Gastrocnemius medialis (tissue), 4 donors: ENCODE measurements around the gene CRX. TPM values are rescaled to one million over a fixed set of nuclear protein-coding genes. Genes with fewer than 3 reads are reported as not detected.
"Not testable (repeated sequence)": the region's sequence is repeated elsewhere in the genome, so short reads cannot be mapped to it uniquely, and the experiment has no call there.

Experiments
- ATAC-seq, 2 donors: fragments of 150-250 bp; one replicate each; pipeline ENCODE4 v1.9.1; 2016
- DNase-seq, 2 donors: peaks; one replicate each; pipeline ENCODE4 v3.0.0-alpha.2; 2019
- H3K27ac ChIP-seq, 4 donors: fragments of 200-600 bp; sonication (generic); 1 replicate in 1 of 4; 2 replicates in 3 of 4; pipeline ENCODE4 v1.5.1; 2016 to 2018; ENCODE audit warnings: mild to moderate bottlenecking in 2 of 4, moderate library complexity in 1 of 4
- H3K27me3 ChIP-seq, 3 donors: fragments of 200-600 bp; sonication (generic) in 2 of 3; 1 replicate in 1 of 3; 2 replicates in 2 of 3; pipeline versions ENCODE4 v1.5.1 to v1.6.0; 2016 to 2019; ENCODE audit warnings: mild to moderate bottlenecking in 1 of 3, moderate library complexity in 1 of 3
- H3K36me3 ChIP-seq, 2 donors: fragments of 200-600 bp; sonication (generic) in 1 of 2; one replicate each; pipeline ENCODE4 v1.5.1; 2017 to 2018
- H3K4me1 ChIP-seq, 2 donors: fragments of 200-600 bp; sonication (generic) in 1 of 2; one replicate each; pipeline ENCODE4 v1.5.1; 2016 to 2017; ENCODE audit warnings: mild to moderate bottlenecking in 2 of 2
- H3K4me3 ChIP-seq, 4 donors: fragments of 200-600 bp; sonication (generic) in 3 of 4; 1 replicate in 1 of 4; 2 replicates in 3 of 4; pipeline ENCODE4 v1.5.1; 2016 to 2019; ENCODE audit warnings: mild to moderate bottlenecking in 2 of 4
- H3K9me3 ChIP-seq, 3 donors: fragments of 200-600 bp; sonication (generic) in 2 of 3; 1 replicate in 1 of 3; 2 replicates in 2 of 3; pipeline ENCODE4 v1.5.1; 2016 to 2019
- CTCF ChIP-seq, 5 experiments: fragments of 450-650 bp in 3 of 5; fragments of 200-600 bp in 2 of 5; sonication (generic) in 2 of 5; IDR thresholded peaks in 4 of 5; conservative IDR thresholded peaks in 1 of 5; 1 replicate in 4 of 5; 2 replicates in 1 of 5; pipeline ENCODE4 v1.5.1; 2016 to 2019; ENCODE audit warnings: antibody characterized with exemption in 5 of 5, mild to moderate bottlenecking in 3 of 5, moderate library complexity in 3 of 5
- POLR2A ChIP-seq, 2 donors: fragments of 450-650 bp; IDR thresholded peaks; one replicate each; pipeline ENCODE4 v1.6.1; 2017; ENCODE audit warnings: antibody characterized with exemption in 2 of 2, mild to moderate bottlenecking in 2 of 2, moderate library complexity in 2 of 2
- in situ Hi-C, 4 donors: fragments of 200-750 bp; cut with MboI; loops; one replicate each; pipeline versions ENCODE4 v1.15.0 to v1.8.0; 2017; ENCODE audit warnings: low sequenced_read_pairs in 4 of 4
- intact Hi-C: fragments of 100-400 bp; cut with DNase I; formaldehyde crosslinking; loops from one replicate; pipeline ENCODE4 v1.15.1; 2023; ENCODE audit warnings: low total_unique reads
- total RNA-seq, 4 donors: library from RNA; depleted of rRNA; stranded (reverse); fragments of >200 nt; gene quantifications; one replicate each; pipeline versions ENCODE4 v1.1.0 to v1.2.3, GENCODE V29; 2016

CRX gene
- total RNA-seq, 4 donors from 2014 or later = not detected

GRCh38 chr19:47786566-47786965 lies 35.2 kb upstream of the CRX start:
- DNase-seq (peak; percentile 64 to 85), ATAC-seq (peak; percentile 93 to 97)
- Histone ChIP-seq H3K36me3 (peaks cover 0 to 33% of the 10 kb centered on the region in 2 donors), H3K27me3 (no peaks in the 10 kb centered on the region), H3K9me3 (no peaks in the 10 kb centered on the region), H3K4me3 (no peak overlapping the region), H3K27ac (peak overlapping the region; percentile 58 to 81 (median 74)), H3K4me1 (peaks cover 29 to 32% of the 10 kb centered on the region in 2 donors)
- intact Hi-C loops (no loop called here), in situ Hi-C loops (loop anchor here in 1 of 4 donors (5.0 kb wide), 1 partner anchor 74 kb away; the partner anchor contains the start of gene EHD2)
- TF ChIP-seq CTCF (IDR thresholded peaks at IDR 0.05 in 4 of 5, conservative IDR thresholded peaks at IDR 0.05 in 1 of 5) (no peak), POLR2A (IDR thresholded peaks at IDR 0.05) (no peak)

DNA sequence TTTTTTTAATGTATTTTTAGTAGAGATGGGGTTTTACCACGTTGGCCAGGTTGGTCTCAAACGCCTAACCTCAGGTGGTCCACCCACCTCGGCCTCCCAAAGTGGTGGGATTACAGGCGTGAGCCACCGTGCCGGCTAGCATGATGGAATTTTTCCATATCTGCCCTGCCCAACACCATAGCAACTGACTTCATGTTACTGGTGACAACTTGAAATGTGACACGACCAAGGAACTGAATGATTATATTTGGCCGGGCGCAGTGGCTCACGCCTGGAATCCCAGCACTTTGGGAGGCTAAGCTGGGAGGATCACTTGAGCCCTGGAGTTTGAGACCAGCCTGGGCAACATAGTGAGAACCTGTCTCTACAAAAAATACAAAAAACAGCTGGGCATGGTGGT lies 34.4 kb upstream of the CRX start:
- H3K27ac ChIP-seq = peak overlapping the region; percentile 58 to 81 (median 74)
- H3K27me3 ChIP-seq, intact Hi-C loops, H3K4me3 ChIP-seq, H3K9me3 ChIP-seq: not testable (repeated sequence)
- peaks cover 22 to 24% of the 10 kb centered on the region in 2 donors for H3K4me1 ChIP-seq
- in situ Hi-C loops = loop anchor here in 1 of 4 donors (5.0 kb wide), 1 partner anchor 75 kb away; the partner anchor contains the start of gene EHD2
- peaks cover 0 to 31% of the 10 kb centered on the region in 2 donors for H3K36me3 ChIP-seq
- DNase-seq = peak in 1 of 2 donors; percentile 50
- peak; percentile 57 to 68 for ATAC-seq

DNA sequence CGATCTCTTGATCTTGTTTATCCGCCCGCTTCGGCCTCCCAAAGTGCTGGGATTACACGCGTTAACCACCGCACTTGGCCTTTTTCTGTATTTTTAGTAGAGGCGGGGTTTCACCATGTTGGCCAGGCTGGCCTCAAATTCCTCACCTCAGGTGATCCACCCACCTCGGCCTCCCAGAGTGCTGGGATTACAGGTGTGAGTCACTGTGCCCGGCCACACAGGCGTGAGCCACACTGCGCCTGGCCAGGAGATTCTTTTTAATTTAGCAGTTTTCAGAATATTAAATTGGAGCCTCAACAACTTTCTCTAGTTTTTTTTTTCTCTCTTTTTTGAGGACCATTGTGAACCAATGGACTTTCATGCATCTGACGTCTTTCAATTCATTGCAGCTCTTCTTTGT lies 31.9 kb upstream of the CRX start:
- ATAC-seq, H3K27ac ChIP-seq, H3K9me3 ChIP-seq, DNase-seq, intact Hi-C loops, H3K4me3 ChIP-seq, H3K27me3 ChIP-seq: not testable (repeated sequence)
- Histone ChIP-seq H3K36me3 (peaks cover 0 to 11% of the 10 kb centered on the region in 2 donors), H3K4me1 (peaks cover 13 to 16% of the 10 kb centered on the region in 2 donors)
- in situ Hi-C loops = loop anchor here in 2 of 4 donors (5.0 kb wide), 1 partner anchor 78 kb away; the partner anchor contains the start of gene EHD2 (in 2 of the 2)

GRCh38 chr19:47790398-47790814 lies 31.3 kb upstream of the CRX start:
- no peak overlapping the region for H3K27ac ChIP-seq
- H3K4me1 ChIP-seq = peaks cover 13 to 16% of the 10 kb centered on the region in 2 donors
- DNase-seq = peak in 1 of 2 donors; percentile 54
- H3K4me3 ChIP-seq = no peak overlapping the region
- H3K9me3 ChIP-seq = no peaks in the 10 kb centered on the region
- in situ Hi-C loops = loop anchor here in 1 of 4 donors (5.0 kb wide), 1 partner anchor 78 kb away; the partner anchor contains the start of gene EHD2
- intact Hi-C loops = no loop called here
- peaks cover 0 to 7% of the 10 kb centered on the region in 2 donors for H3K36me3 ChIP-seq
- TF ChIP-seq CTCF (IDR thresholded peaks at IDR 0.05 in 4 of 5, conservative IDR thresholded peaks at IDR 0.05 in 1 of 5) (peak in 4 of 5 experiments; percentile 69 to 90 (median 77)), POLR2A (IDR thresholded peaks at IDR 0.05) (no peak)
- no peaks in the 10 kb centered on the region for H3K27me3 ChIP-seq
- no peak for ATAC-seq

DNA sequence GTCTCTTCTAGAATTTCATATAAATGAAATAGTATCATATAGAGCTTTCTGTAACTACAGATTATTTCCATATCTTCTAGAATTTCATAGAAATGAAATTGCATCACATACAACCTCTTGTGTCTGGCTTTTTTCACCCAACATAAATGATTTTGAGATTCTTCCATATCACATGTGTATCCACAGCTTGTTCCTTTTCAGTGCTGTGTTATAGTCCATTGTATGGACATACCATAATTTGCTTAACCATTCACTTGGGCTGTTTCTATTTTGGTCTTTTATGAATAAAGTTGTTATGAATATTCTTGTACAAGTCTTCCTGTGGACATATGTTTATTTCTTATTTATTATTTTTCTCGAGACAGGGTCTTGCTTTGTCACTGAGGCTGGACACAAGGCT lies 29.1 kb upstream of the CRX start:
- no peak for ATAC-seq
- H3K4me1 ChIP-seq = no peaks in the 10 kb centered on the region
- in situ Hi-C loops = loop anchor here in 1 of 4 donors (5.0 kb wide), 1 partner anchor 80 kb away; the partner anchor contains the start of gene EHD2
- no peak overlapping the region for H3K4me3 ChIP-seq
- H3K27ac ChIP-seq = no peak overlapping the region
- no peaks in the 10 kb centered on the region for H3K36me3 ChIP-seq
- no peak for DNase-seq
- no peaks in the 10 kb centered on the region for H3K9me3 ChIP-seq
- no peaks in the 10 kb centered on the region for H3K27me3 ChIP-seq
- intact Hi-C loops = no loop called here
- no peak for TF ChIP-seq CTCF (IDR thresholded peaks at IDR 0.05 in 4 of 5, conservative IDR thresholded peaks at IDR 0.05 in 1 of 5)
- TF ChIP-seq POLR2A (IDR thresholded peaks at IDR 0.05) = no peak
